Measurements from ENCODE around the gene C11orf68.

Gene C11orf68

GRCh38 chr11:65868076-65868667 lies 50.7 kb downstream of the C11orf68 start:
- Histone ChIP-seq H4K20me1 (ENCODE audit: insufficient read depth, low read length) (no peaks in the 10 kb centered on the region), H3K4me1 (ENCODE audit: insufficient read depth, low read length, severe bottlenecking) (peaks cover 5% of the 10 kb centered on the region), H3F3A (ENCODE audit: insufficient read depth, low read length) (no peaks in the 10 kb centered on the region), H2AFZ (ENCODE audit: low read length) (no peak overlapping the region), H3K4me2 (ENCODE audit: low read length) (no peak overlapping the region), H3K79me2 (ENCODE audit: insufficient read depth, low read length) (no peaks in the 10 kb centered on the region), H3K27me3 (ENCODE audit: insufficient read depth, low read length) (peaks cover 3% of the 10 kb centered on the region; the same call in 1 of the 2 replicates), H3K36me3 (ENCODE audit: insufficient read depth, low read length) (peaks cover 43% of the 10 kb centered on the region), H3K9me2 (ENCODE audit: low read depth, low read length) (no peaks in the 10 kb centered on the region), H3K9ac (ENCODE audit: low read length) (no peak overlapping the region), H3K27ac (ENCODE audit: low read depth, low read length, poor library complexity, severe bottlenecking) (no peak overlapping the region), H3K9me3 (ENCODE audit: low read length) (no peaks in the 10 kb centered on the region), H3K4me3 (ENCODE audit: low read depth, low read length, poor library complexity, severe bottlenecking) (no peak overlapping the region)
- TF ChIP-seq CTCF (IDR thresholded peaks at IDR 0.05; ENCODE audit: low read length) (no peak), EZH2 (IDR thresholded peaks at IDR 0.05; ENCODE audit: borderline replicate concordance, low read length) (no peak)

- Histone ChIP-seq H3K79me2 (ENCODE audit: insufficient read depth, low read length) (no peaks in the 10 kb centered on the region), H3K4me1 (ENCODE audit: insufficient read depth, low read length, severe bottlenecking) (no peaks in the 10 kb centered on the region), H3K4me3 (ENCODE audit: low read depth, low read length, poor library complexity, severe bottlenecking) (no peak overlapping the region), H3K9ac (ENCODE audit: low read length) (no peak overlapping the region), H3K27me3 (ENCODE audit: insufficient read depth, low read length) (peaks cover 3% of the 10 kb centered on the region; the same call in 1 of the 2 replicates), H2AFZ (ENCODE audit: low read length) (no peak overlapping the region), H3K9me2 (ENCODE audit: low read depth, low read length) (no peaks in the 10 kb centered on the region), H3K36me3 (ENCODE audit: insufficient read depth, low read length) (peaks cover 50% of the 10 kb centered on the region), H3K27ac (ENCODE audit: low read depth, low read length, poor library complexity, severe bottlenecking) (no peak overlapping the region), H3K9me3 (ENCODE audit: low read length) (no peaks in the 10 kb centered on the region), H3F3A (ENCODE audit: insufficient read depth, low read length) (no peaks in the 10 kb centered on the region), H4K20me1 (ENCODE audit: insufficient read depth, low read length) (no peaks in the 10 kb centered on the region), H3K4me2 (ENCODE audit: low read length) (no peak overlapping the region)
- no peak for TF ChIP-seq EZH2 (IDR thresholded peaks at IDR 0.05; ENCODE audit: borderline replicate concordance, low read length)
- no peak for TF ChIP-seq CTCF (IDR thresholded peaks at IDR 0.05; ENCODE audit: low read length)
Measured at GRCh38 chr11:65867284-65868071, 51.4 kb downstream of the C11orf68 start.

Measured in OCI-LY1 (cell line).